H1 (cell line): ENCODE measurements around the gene RXRA. TPM values are rescaled to one million over a fixed set of nuclear protein-coding genes. Genes with fewer than 3 reads are reported as not detected.

Experiments
- CTCF ChIA-PET: fragments of 300-600 bp; sonication (Branson Sonifier 250); formaldehyde crosslinking; loops from one replicate; lab custom pipeline; 2021; ENCODE audit not compliant: partially characterized antibody; lab: Charles Lee
- POLR2A ChIA-PET: fragments of 300-600 bp; sonication (Branson Sonifier 250); formaldehyde crosslinking; loops from one replicate; lab custom pipeline; 2021; ENCODE audit warnings: inconsistent platforms; ENCODE audit not compliant: partially characterized antibody; lab: Charles Lee
- DNase-seq, 2 experiments: peaks; one replicate each; pipeline versions ENCODE4 v3.0.0 to v3.0.0-alpha.2; 2010 to 2022; ENCODE audit warnings: low spot score in 2 of 2, low read depth in 1 of 2, mixed read lengths in 1 of 2
- FAIRE-seq: peaks from 2 replicates; lab custom pipeline; 2011; peaks lifted over from hg19 to GRCh38; lab: Jason Lieb, UNC
- H2AFZ ChIP-seq: 2 replicates; pipeline ENCODE4 v1.8.1; 2012; ENCODE audit warnings: low read length, inconsistent platforms
- H2AK5ac ChIP-seq: 2 replicates; pipeline ENCODE4 v1.6.1; 2013; ENCODE audit warnings: low read depth, low read length
- H2BK120ac ChIP-seq: replicated peaks from 2 replicates; pipeline ENCODE3; 2013; ENCODE audit warnings: low read depth, low read length, inconsistent platforms
- H2BK12ac ChIP-seq: 2 replicates; pipeline ENCODE4 v1.6.1; 2013; ENCODE audit warnings: low read depth, low read length
- H2BK15ac ChIP-seq: 2 replicates; pipeline ENCODE4 v1.6.1; 2013; ENCODE audit warnings: low read length
- H2BK20ac ChIP-seq: 2 replicates; pipeline ENCODE4 v1.6.1; 2013; ENCODE audit warnings: low read length
- H2BK5ac ChIP-seq: 2 replicates; pipeline ENCODE4 v1.6.1; 2013; ENCODE audit warnings: low read depth, low read length
- H3K14ac ChIP-seq: 2 replicates; pipeline ENCODE4 v1.6.1; 2013; ENCODE audit warnings: inconsistent platforms; ENCODE audit not compliant: insufficient read length
- H3K18ac ChIP-seq: 2 replicates; pipeline ENCODE4 v1.6.1; 2013; ENCODE audit warnings: low read length; ENCODE audit errors: extremely low read depth
- H3K23ac ChIP-seq: 2 replicates; pipeline ENCODE4 v1.6.1; 2013; ENCODE audit warnings: inconsistent platforms; ENCODE audit not compliant: insufficient read length
- H3K23me2 ChIP-seq: 2 replicates; pipeline ENCODE4 v1.6.1; 2013; ENCODE audit warnings: low read depth, low read length
- H3K27ac ChIP-seq: 2 replicates; pipeline ENCODE4 v1.6.1; 2011; ENCODE audit warnings: low read depth, low read length, inconsistent platforms
- H3K27me3 ChIP-seq, 4 experiments: replicated peaks in 1 of 4; 1 replicate in 1 of 4; 2 replicates in 3 of 4; pipeline versions ENCODE4 v1.6.1 to v1.8.1; 2011 to 2013; ENCODE audit warnings: low read length in 3 of 4, mild to moderate bottlenecking in 3 of 4, inconsistent platforms in 2 of 4, mixed read lengths in 2 of 4, moderate library complexity in 1 of 4; ENCODE audit not compliant: control insufficient read depth in 3 of 4, insufficient read depth in 3 of 4; ENCODE audit errors: extremely low read depth in 1 of 4
- H3K36me3 ChIP-seq, 4 experiments: 2 replicates each; pipeline versions ENCODE4 v1.6.1 to v1.8.1; 2011 to 2013; ENCODE audit warnings: mild to moderate bottlenecking in 4 of 4, low read length in 3 of 4, moderate library complexity in 2 of 4, control low read depth in 1 of 4, inconsistent platforms in 1 of 4; ENCODE audit not compliant: insufficient read depth in 4 of 4, control insufficient read depth in 2 of 4
- H3K4ac ChIP-seq: replicated peaks from 2 replicates; pipeline ENCODE3; 2013; ENCODE audit warnings: low read length, low read depth, mixed read lengths, inconsistent platforms; ENCODE audit not compliant: insufficient read length
- H3K4me1 ChIP-seq, 4 experiments: replicated peaks in 1 of 4; 1 replicate in 1 of 4; 2 replicates in 3 of 4; pipeline versions ENCODE4 v1.6.1 to v1.8.1; 2011 to 2013; ENCODE audit warnings: low read length in 3 of 4, inconsistent platforms in 2 of 4, mixed read lengths in 1 of 4; ENCODE audit not compliant: insufficient read depth in 4 of 4, control insufficient read depth in 3 of 4
- H3K4me2 ChIP-seq, 2 experiments: 2 replicates each; pipeline versions ENCODE4 v1.6.1 to v1.8.1; 2011 to 2013; ENCODE audit warnings: low read depth in 2 of 2, low read length in 2 of 2, control low read depth in 1 of 2, inconsistent platforms in 1 of 2, mild to moderate bottlenecking in 1 of 2; ENCODE audit not compliant: insufficient read depth in 1 of 2
- H3K4me3 ChIP-seq, 4 experiments: fragments of 200-600, 300-600 bp in 1 of 4; sonication (generic), shearing (Covaris generic), sonication (Bioruptor Twin) in 1 of 4; 2 replicates each; pipeline versions ENCODE4 v1.5.1 to v1.8.1; 2011 to 2016; ENCODE audit warnings: low read length in 4 of 4, low read depth in 3 of 4, control low read depth in 2 of 4, inconsistent platforms in 2 of 4, mild to moderate bottlenecking in 2 of 4, mixed read lengths in 1 of 4, moderate library complexity in 1 of 4; ENCODE audit not compliant: insufficient read depth in 2 of 4; ENCODE audit errors: extremely low read depth in 1 of 4
- H3K56ac ChIP-seq: replicated peaks from 2 replicates; pipeline ENCODE3; 2013; ENCODE audit warnings: low read depth, mild to moderate bottlenecking, mixed read lengths, low read length, inconsistent platforms; ENCODE audit not compliant: insufficient read length
- H3K79me1 ChIP-seq: 2 replicates; pipeline ENCODE4 v1.6.1; 2013; ENCODE audit warnings: low read depth, low read length, control low read depth
- H3K79me2 ChIP-seq, 2 experiments: 2 replicates each; pipeline versions ENCODE4 v1.6.1 to v1.8.1; 2012 to 2013; ENCODE audit warnings: low read length in 2 of 2, mild to moderate bottlenecking in 2 of 2, inconsistent platforms in 1 of 2; ENCODE audit not compliant: insufficient read depth in 2 of 2, control insufficient read depth in 1 of 2
- H3K9ac ChIP-seq, 4 experiments: replicated peaks in 1 of 4; 1 replicate in 1 of 4; 2 replicates in 3 of 4; pipeline versions ENCODE4 v1.6.1 to v1.8.1; 2011 to 2013; ENCODE audit warnings: low read depth in 3 of 4, low read length in 3 of 4, control low read depth in 2 of 4, mild to moderate bottlenecking in 2 of 4, moderate library complexity in 2 of 4, inconsistent platforms in 1 of 4; ENCODE audit errors: extremely low read depth in 1 of 4
- H3K9me3 ChIP-seq, 2 experiments: 2 replicates each; pipeline versions ENCODE4 v1.6.1 to v1.8.1; 2012 to 2013; ENCODE audit warnings: mild to moderate bottlenecking in 2 of 2, moderate library complexity in 2 of 2, control low read depth in 1 of 2, inconsistent platforms in 1 of 2, low read depth in 1 of 2, low read length in 1 of 2, mixed read lengths in 1 of 2; ENCODE audit not compliant: insufficient read depth in 2 of 2
- H4K20me1 ChIP-seq, 2 experiments: replicated peaks in 1 of 2; 2 replicates each; pipeline versions ENCODE3 to v1.8.1; 2011 to 2013; ENCODE audit warnings: inconsistent platforms in 2 of 2, low read length in 2 of 2, mild to moderate bottlenecking in 1 of 2; ENCODE audit not compliant: insufficient read depth in 2 of 2, control insufficient read depth in 1 of 2
- H4K5ac ChIP-seq: 2 replicates; pipeline ENCODE4 v1.6.1; 2013; ENCODE audit warnings: low read length, low read depth, mixed read lengths, inconsistent platforms; ENCODE audit not compliant: insufficient read length
- H4K8ac ChIP-seq: 2 replicates; pipeline ENCODE4 v1.8.0; 2013; ENCODE audit warnings: mild to moderate bottlenecking, moderate library complexity, low read length, inconsistent platforms; ENCODE audit not compliant: insufficient read depth; ENCODE audit errors: extremely low read depth
- H4K91ac ChIP-seq: replicated peaks from 2 replicates; pipeline ENCODE3; 2013; ENCODE audit warnings: low read length, mixed read lengths, inconsistent platforms; ENCODE audit not compliant: insufficient read length
- ASH2L ChIP-seq: fragments of 200-600, 300-600 bp; sonication (generic); IDR thresholded peaks from one replicate; pipeline ENCODE4 v1.7.1; 2017; ENCODE audit warnings: low read length
- BRCA1 ChIP-seq: IDR thresholded peaks from 2 replicates; pipeline ENCODE4 v1.6.1; 2012; ENCODE audit warnings: low read depth, low read length, improper control_type of control experiment
- EP300 ChIP-seq, 2 experiments: IDR thresholded peaks; 1 replicate in 1 of 2; 2 replicates in 1 of 2; pipeline ENCODE4 v1.6.1; 2011 to 2012; ENCODE audit warnings: low read depth in 2 of 2, low read length in 2 of 2, mild to moderate bottlenecking in 2 of 2, borderline replicate concordance in 1 of 2, inconsistent platforms in 1 of 2, moderate library complexity in 1 of 2
- POU5F1 ChIP-seq: IDR thresholded peaks from 2 replicates; pipeline ENCODE4 v1.6.1; 2011; ENCODE audit warnings: low read depth, mild to moderate bottlenecking, low read length, moderate library complexity
- SAP30 ChIP-seq: fragments of 300-600 bp; sonication (generic); IDR thresholded peaks from 2 replicates; pipeline ENCODE4 v1.7.1; 2012; ENCODE audit warnings: low read length, moderate library complexity, mild to moderate bottlenecking, inconsistent platforms; ENCODE audit not compliant: insufficient read depth, insufficient replicate concordance
- WGBS, 2 experiments: shearing (Covaris generic) in 1 of 2; methylation state at CpG; one replicate each; pipeline versions ENCODE4 v1.1.6 to v1.1.7; 2013 to 2015; ENCODE audit warnings: low lambda C conversion rate in 2 of 2, mixed read lengths in 2 of 2, inconsistent platforms in 1 of 2, low coverage in 1 of 2, missing lambda C conversion rate in 1 of 2; ENCODE audit not compliant: insufficient replicate concordance in 2 of 2, insufficient coverage in 1 of 2, insufficient read length in 1 of 2; ENCODE audit errors: extremely low coverage in 1 of 2, missing lambda C conversion rate in 1 of 2; 5-methylcytosine and 5-hydroxymethylcytosine counted together
- polyA plus RNA-seq, 7 experiments: library from polyadenylated mRNA; depleted of rRNA in 3 of 7; stranded (reverse) in 5 of 7; unstranded in 2 of 7; fragments of >200 nt in 5 of 7; fragments of 200-250 nt in 2 of 7; gene quantifications; 1 replicate in 5 of 7; 2 replicates in 1 of 7; 4 replicates in 1 of 7; pipeline versions ENCODE4 v1.2.1 to v1.2.3, GENCODE V29; 2011 to 2013; ENCODE audit warnings: missing spikeins in 2 of 7, mixed read lengths in 2 of 7
- total RNA-seq: library from RNA; stranded (reverse); fragmentation: NEBNext Ultra II Directional; extraction: Animal tissue kit (Norgen Biotek cat#: 25700); gene quantifications from 2 replicates; pipeline ENCODE4 v1.2.1, GENCODE V29; 2021

The RXRA gene
- total and polyA plus RNA-seq, 2 of the 8 experiments (the other 6 are each of a cell fraction or from before 2014, with no cell fraction given): 9.8 to 29.4 TPM

- H4K20me1 ChIP-seq: peaks cover 14 to 34% of the 10 kb centered on the region in 2 experiments
- no peak overlapping the region for H3K18ac ChIP-seq
- no peak overlapping the region for H3K9ac ChIP-seq
- DNase-seq: no peak
- H3K27me3 ChIP-seq: no peaks in the 10 kb centered on the region
- no peak overlapping the region for H3K4me3 ChIP-seq
- H3K56ac ChIP-seq: no peak overlapping the region
- H2AFZ ChIP-seq: no peak overlapping the region
- no peak overlapping the region for H4K5ac ChIP-seq
- H3K23me2 ChIP-seq: no peaks in the 10 kb centered on the region
- H4K8ac ChIP-seq: no peak overlapping the region
- no peaks in the 10 kb centered on the region for H3K36me3 ChIP-seq
- no peak overlapping the region for H2BK20ac ChIP-seq
- H2BK15ac ChIP-seq: no peak overlapping the region
- H4K91ac ChIP-seq: no peak overlapping the region
- H3K4me1 ChIP-seq: peaks cover 0 to 10% (median 4%) of the 10 kb centered on the region in 4 experiments; a peak in 5 of 7 replicates
- no peak for FAIRE-seq
- H3K27ac ChIP-seq: no peak overlapping the region; the same call in 1 of the 2 replicates
- no peak overlapping the region for H2BK120ac ChIP-seq
- H2BK12ac ChIP-seq: no peak overlapping the region
- H2AK5ac ChIP-seq: no peak overlapping the region
- H2BK5ac ChIP-seq: peak overlapping the region; percentile 16; the same call in 1 of the 2 replicates
- TF ChIP-seq EP300 (IDR thresholded peaks at IDR 0.05; ENCODE audit: borderline replicate concordance in 1 of 2, low read depth in 2 of 2, low read length in 2 of 2) (no peak), POU5F1 (no peak), ASH2L (no peak), SAP30 (no peak), BRCA1 (no peak)
- H3K4ac ChIP-seq: no peak overlapping the region
- ChIA-PET CTCF (interaction anchor here (1.0 to 2.8 kb wide), 7 partner anchors 9 to 206 kb away, joined by 3 to 8 read pairs (median 3); no protein-coding TSS in a partner anchor), POLR2A (interaction anchor here (0.8 to 1.4 kb wide), 2 partner anchors 9 to 55 kb away, joined by 3 read pairs; no protein-coding TSS in a partner anchor)
- peaks cover 0 to 27% of the 10 kb centered on the region in 2 experiments; a peak in 2 of 4 replicates for H3K79me2 ChIP-seq
- H3K9me3 ChIP-seq: no peaks in the 10 kb centered on the region
- no peak overlapping the region for H3K14ac ChIP-seq
- WGBS, 2 experiments: 94% methylated on average over 16 of the region's 16 CpGs; no CpG with 5 or more reads in 1 of the 2 experiments
- no peak overlapping the region for H3K4me2 ChIP-seq
- peaks cover 27% of the 10 kb centered on the region for H3K79me1 ChIP-seq
- H3K23ac ChIP-seq: no peak overlapping the region
Measured at GRCh38 chr9:134380542-134381271, 54.5 kb downstream of the RXRA start.
